A673 (cell line): ENCODE measurements around the gene B3GNT4. TPM values are rescaled to one million over a fixed set of nuclear protein-coding genes. Genes with fewer than 3 reads are reported as not detected.
A peak's percentile ranks its signal among the peaks of the same experiment; 100 is the strongest.

Experiments used
- BruUV-seq: library from RNA; stranded (reverse); fragments of 400-500 nt; replicated peaks from 2 replicates; lab custom pipeline; 2021; lab: Mats Ljungman, UMichigan
- CTCF ChIA-PET: fragments of 300-600 bp; sonication (Branson Sonifier 250); formaldehyde crosslinking; loops from one replicate; lab custom pipeline; 2022; ENCODE audit warnings: antibody characterized with exemption; lab: Charles Lee
- POLR2A ChIA-PET: fragments of 300-600 bp; sonication (Branson Sonifier 250); formaldehyde crosslinking; loops from one replicate; lab custom pipeline; 2022; ENCODE audit warnings: antibody characterized with exemption; ENCODE audit not compliant: low non-redundant PET; lab: Charles Lee
- DNase-seq: peaks from one replicate; pipeline ENCODE4 v3.0.0-alpha.2; 2015; ENCODE audit warnings: low spot score
- H3K27ac ChIP-seq: fragments of 200-600 bp; sonication (generic); 2 replicates; pipeline ENCODE4 v1.5.1; 2016; ENCODE audit warnings: mixed run types, low read depth, mild to moderate bottlenecking, mixed read lengths, antibody characterized with exemption, low read length; ENCODE audit not compliant: poor library complexity, severe bottlenecking
- H3K27me3 ChIP-seq: fragments of 200-600 bp; sonication (generic); replicated peaks from 2 replicates; pipeline ENCODE4 v1.6.1; 2017; ENCODE audit warnings: mixed run types, low read depth, mild to moderate bottlenecking, mixed read lengths, antibody characterized with exemption, low read length; ENCODE audit not compliant: insufficient read depth, poor library complexity
- H3K36me3 ChIP-seq: fragments of 200-600 bp; sonication (generic); 2 replicates; pipeline ENCODE4 v1.6.1; 2016; ENCODE audit warnings: mixed run types, mild to moderate bottlenecking, mixed read lengths, antibody characterized with exemption, low read length; ENCODE audit not compliant: insufficient read depth, poor library complexity, severe bottlenecking
- H3K4me1 ChIP-seq: fragments of 200-600 bp; sonication (generic); 2 replicates; pipeline ENCODE4 v1.6.1; 2017; ENCODE audit warnings: mixed run types, mild to moderate bottlenecking, mixed read lengths, antibody characterized with exemption, low read length; ENCODE audit not compliant: insufficient read depth, poor library complexity, severe bottlenecking
- H3K4me3 ChIP-seq: fragments of 200-600 bp; sonication (generic); 2 replicates; pipeline ENCODE4 v1.5.1; 2016; ENCODE audit warnings: low read depth, mixed run types, mild to moderate bottlenecking, mixed read lengths, low read length; ENCODE audit not compliant: poor library complexity, severe bottlenecking
- H3K9me3 ChIP-seq: fragments of 200-600 bp; sonication (generic); 2 replicates; pipeline ENCODE4 v1.6.1; 2016; ENCODE audit warnings: mixed run types, low read depth, mild to moderate bottlenecking, mixed read lengths, antibody characterized with exemption, low read length; ENCODE audit not compliant: poor library complexity, severe bottlenecking
- EZH2 ChIP-seq: fragments of 200-600 bp; sonication (generic); IDR thresholded peaks from 2 replicates; pipeline ENCODE4 v1.6.1; 2017; ENCODE audit warnings: borderline replicate concordance, low read depth, mild to moderate bottlenecking, mixed read lengths, antibody characterized with exemption, low read length; ENCODE audit not compliant: poor library complexity, severe bottlenecking
- intact Hi-C: fragments of 100-400 bp; cut with micrococcal nuclease; formaldehyde crosslinking; loops from one replicate; pipeline ENCODE4 v1.10.0; 2022; ENCODE audit not compliant: unreplicated experiment
- total RNA-seq: library from RNA; stranded (reverse); gene quantifications from 2 replicates; pipeline ENCODE4 v1.2.3, GENCODE V29; 2021
- TF ChIP-seq, protein P1 (sequence below): fragments of 300-800, 200-600 bp; sonication (generic); conservative IDR thresholded peaks from 2 replicates; pipeline ENCODE4 v1.5.1; 2017; ENCODE audit warnings: low read depth, mild to moderate bottlenecking, antibody characterized with exemption, low read length, moderate library complexity, mixed read lengths

Gene B3GNT4
- total RNA-seq, 1 experiment from 2014 or later: 0.15 TPM

DNA sequence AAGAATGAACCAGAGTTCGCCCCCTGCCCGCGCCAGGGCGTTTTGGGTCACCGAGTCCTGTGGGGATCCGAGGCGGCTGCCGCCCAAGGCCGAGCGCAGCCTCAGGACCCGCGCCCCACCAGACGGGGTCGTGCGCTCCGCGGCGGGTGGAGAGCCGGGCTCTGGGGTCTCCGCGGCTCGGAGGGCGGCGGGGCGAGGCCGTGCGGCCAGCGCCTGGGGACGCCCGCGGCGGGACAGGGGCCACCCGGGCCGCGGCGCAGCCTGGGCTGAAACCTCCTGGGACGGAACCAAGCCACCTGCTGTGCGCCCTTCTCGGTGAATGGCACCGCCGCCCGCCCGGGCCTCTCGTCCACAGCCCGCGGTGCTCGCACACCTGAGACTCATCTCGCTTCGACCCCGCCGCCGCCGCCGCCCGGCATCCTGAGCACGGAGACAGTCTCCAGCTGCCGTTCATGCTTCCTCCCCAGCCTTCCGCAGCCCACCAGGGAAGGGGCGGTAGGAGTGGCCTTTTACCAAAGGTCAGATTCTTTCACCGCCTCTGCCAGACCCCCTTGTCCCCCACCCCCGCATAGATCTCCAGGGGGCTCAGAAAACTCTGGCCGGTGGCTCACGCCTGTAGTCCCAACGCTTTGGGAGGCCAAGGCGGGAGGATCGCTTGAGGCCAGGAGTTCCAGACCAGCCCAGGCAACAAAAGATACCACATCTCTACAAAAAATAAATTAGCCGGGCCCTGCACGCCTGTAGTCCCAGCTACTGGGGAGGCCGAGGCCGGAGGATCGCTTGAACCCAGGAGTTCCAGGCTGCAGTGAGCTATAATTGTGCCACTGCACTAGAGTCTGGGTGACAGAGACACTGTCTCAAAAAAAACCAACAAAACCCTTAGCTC lies 901 bp downstream of the B3GNT4 start:
- POLR2A ChIA-PET: no interaction called here
- H3K36me3 ChIP-seq: peaks cover 9% of the 10 kb centered on the region
- H3K4me3 ChIP-seq: peak overlapping the region; percentile 48
- CTCF ChIA-PET: interaction anchor here (0.6 kb wide), 1 partner anchor 15 kb away, joined by 4 read pairs; no protein-coding TSS in a partner anchor
- peaks cover 14% of the 10 kb centered on the region for H3K4me1 ChIP-seq
- DNase-seq: no peak
- no TSS peak for BruUV-seq
- TF ChIP-seq EZH2: no peak
- TF ChIP-seq, protein P1, sequence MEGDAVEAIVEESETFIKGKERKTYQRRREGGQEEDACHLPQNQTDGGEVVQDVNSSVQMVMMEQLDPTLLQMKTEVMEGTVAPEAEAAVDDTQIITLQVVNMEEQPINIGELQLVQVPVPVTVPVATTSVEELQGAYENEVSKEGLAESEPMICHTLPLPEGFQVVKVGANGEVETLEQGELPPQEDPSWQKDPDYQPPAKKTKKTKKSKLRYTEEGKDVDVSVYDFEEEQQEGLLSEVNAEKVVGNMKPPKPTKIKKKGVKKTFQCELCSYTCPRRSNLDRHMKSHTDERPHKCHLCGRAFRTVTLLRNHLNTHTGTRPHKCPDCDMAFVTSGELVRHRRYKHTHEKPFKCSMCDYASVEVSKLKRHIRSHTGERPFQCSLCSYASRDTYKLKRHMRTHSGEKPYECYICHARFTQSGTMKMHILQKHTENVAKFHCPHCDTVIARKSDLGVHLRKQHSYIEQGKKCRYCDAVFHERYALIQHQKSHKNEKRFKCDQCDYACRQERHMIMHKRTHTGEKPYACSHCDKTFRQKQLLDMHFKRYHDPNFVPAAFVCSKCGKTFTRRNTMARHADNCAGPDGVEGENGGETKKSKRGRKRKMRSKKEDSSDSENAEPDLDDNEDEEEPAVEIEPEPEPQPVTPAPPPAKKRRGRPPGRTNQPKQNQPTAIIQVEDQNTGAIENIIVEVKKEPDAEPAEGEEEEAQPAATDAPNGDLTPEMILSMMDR: no peak
- intact Hi-C loops: no loop called here
- H3K27ac ChIP-seq: no peak overlapping the region
- peaks cover 15% of the 10 kb centered on the region for H3K27me3 ChIP-seq
- no peaks in the 10 kb centered on the region for H3K9me3 ChIP-seq

DNA sequence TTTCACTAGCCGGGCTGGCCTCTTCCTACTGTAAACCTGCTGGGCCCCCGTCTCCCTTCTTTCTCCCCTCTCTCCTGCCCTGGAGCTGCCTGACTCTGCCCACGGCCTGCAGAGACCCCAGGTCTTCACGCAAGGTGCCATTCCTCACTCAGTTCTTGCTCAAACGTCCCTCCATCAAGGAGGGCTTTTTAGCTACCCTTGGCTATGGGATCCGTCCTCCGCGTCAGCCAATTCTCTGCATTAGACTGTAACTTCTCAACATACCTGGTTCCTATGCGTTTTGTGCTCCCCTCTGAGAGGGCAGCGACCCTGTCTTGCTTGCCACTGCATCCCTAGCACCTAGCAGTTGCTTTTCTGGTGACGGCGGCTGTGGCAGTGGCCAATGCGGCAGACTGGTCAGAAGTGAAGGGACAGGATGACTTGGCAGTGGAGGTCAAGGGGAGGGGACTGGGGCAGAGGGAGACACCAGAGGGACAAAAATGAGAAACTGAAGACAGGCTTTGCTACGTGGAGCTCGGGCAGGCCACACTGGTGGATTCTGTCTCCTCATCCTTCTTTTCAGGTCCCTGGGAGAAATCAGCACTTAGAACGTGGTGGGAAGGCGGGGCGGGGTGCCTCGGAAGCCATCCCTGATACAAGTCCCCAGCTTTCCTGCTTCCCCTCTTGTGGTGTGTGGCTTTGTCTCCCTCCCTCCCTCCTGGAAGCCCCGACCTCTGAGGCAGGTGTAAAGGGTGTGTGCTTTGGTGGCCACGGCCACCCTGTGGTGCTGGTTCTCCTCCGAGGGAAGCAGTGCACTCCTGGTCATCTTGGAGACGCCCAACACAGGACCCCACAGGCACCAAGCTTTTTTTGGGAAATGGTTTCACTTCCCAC lies 1.8 kb downstream of the B3GNT4 start:
- Histone ChIP-seq H3K9me3 (no peaks in the 10 kb centered on the region), H3K4me1 (peaks cover 14% of the 10 kb centered on the region), H3K4me3 (no peak overlapping the region), H3K27ac (no peak overlapping the region), H3K27me3 (peaks cover 15% of the 10 kb centered on the region), H3K36me3 (peaks cover 16% of the 10 kb centered on the region)
- POLR2A ChIA-PET: no interaction called here
- BruUV-seq: no TSS peak
- intact Hi-C loops: no loop called here
- no peak for TF ChIP-seq EZH2
- CTCF ChIA-PET: interaction anchor here (0.6 kb wide), 2 partner anchors 14 to 28 kb away, joined by 3 read pairs; no protein-coding TSS in a partner anchor
- no peak for DNase-seq

DNA sequence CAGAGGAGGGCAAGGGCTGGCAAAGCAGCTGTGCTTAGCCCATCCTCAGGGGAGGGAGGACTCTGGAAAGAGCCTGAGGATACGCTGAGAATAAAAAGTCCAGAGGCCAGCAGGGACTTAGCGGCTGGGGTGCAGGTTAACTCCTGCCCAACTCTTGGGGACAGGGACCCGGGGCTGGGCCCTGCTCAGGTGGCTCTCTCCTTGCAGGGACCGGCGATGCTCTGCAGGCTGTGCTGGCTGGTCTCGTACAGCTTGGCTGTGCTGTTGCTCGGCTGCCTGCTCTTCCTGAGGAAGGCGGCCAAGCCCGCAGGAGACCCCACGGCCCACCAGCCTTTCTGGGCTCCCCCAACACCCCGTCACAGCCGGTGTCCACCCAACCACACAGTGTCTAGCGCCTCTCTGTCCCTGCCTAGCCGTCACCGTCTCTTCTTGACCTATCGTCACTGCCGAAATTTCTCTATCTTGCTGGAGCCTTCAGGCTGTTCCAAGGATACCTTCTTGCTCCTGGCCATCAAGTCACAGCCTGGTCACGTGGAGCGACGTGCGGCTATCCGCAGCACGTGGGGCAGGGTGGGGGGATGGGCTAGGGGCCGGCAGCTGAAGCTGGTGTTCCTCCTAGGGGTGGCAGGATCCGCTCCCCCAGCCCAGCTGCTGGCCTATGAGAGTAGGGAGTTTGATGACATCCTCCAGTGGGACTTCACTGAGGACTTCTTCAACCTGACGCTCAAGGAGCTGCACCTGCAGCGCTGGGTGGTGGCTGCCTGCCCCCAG lies 2.8 kb downstream of the B3GNT4 start:
- Histone ChIP-seq H3K4me3 (no peak overlapping the region), H3K36me3 (peaks cover 19% of the 10 kb centered on the region), H3K27ac (no peak overlapping the region), H3K4me1 (peaks cover 14% of the 10 kb centered on the region), H3K9me3 (no peaks in the 10 kb centered on the region), H3K27me3 (peaks cover 15% of the 10 kb centered on the region)
- TF ChIP-seq, protein P1: no peak
- no peak for TF ChIP-seq EZH2
- intact Hi-C loops: no loop called here
- POLR2A ChIA-PET: no interaction called here
- BruUV-seq: no TSS peak
- DNase-seq: no peak
- CTCF ChIA-PET: interaction anchor here (0.6 kb wide), 1 partner anchor 29 kb away, joined by 3 read pairs; no protein-coding TSS in a partner anchor
